Stimulated activated CD4-positive, alpha-beta T cell treated with anti-CD3 and anti-CD28 coated beads, Interleukin-15, amount 100 ng/mL, for 1 hour (primary cell): Measurements from ENCODE around the gene PIP4K2C.

Source experiments
- DNase-seq, 2 donors: peaks; one replicate each; pipeline ENCODE4 v3.0.0-alpha.2; 2020; ENCODE audit warnings: low read depth in 1 of 2, low spot score in 1 of 2

Gene PIP4K2C

DNA sequence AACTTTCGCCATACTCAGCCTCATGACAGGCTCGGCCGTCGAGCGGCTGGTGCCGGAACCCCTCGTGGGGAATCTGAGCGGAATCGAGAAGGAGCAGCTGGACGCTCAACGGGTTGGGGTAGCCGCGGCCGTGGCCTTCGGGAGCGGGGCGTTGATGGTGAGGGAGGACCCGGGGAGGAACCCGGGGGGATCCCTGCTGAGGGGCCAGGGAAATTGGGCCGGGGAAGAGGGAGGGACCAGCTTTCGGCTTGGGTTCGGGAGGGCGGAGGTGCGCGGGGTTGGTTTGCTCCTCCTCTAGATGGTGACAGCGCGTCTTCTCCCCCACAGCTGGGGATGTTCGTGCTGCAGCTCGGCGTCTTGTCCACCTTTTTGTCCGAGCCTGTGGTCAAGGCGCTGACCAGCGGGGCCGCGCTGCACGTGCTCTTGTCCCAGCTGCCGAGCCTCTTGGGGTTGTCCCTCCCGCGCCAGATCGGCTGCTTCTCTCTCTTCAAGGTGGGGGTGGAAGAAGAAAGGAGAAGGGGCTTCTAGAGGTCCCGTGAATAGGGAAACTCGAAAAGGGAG, 30.0 kb downstream of the PIP4K2C start:
- DNase-seq: no peak

DNA sequence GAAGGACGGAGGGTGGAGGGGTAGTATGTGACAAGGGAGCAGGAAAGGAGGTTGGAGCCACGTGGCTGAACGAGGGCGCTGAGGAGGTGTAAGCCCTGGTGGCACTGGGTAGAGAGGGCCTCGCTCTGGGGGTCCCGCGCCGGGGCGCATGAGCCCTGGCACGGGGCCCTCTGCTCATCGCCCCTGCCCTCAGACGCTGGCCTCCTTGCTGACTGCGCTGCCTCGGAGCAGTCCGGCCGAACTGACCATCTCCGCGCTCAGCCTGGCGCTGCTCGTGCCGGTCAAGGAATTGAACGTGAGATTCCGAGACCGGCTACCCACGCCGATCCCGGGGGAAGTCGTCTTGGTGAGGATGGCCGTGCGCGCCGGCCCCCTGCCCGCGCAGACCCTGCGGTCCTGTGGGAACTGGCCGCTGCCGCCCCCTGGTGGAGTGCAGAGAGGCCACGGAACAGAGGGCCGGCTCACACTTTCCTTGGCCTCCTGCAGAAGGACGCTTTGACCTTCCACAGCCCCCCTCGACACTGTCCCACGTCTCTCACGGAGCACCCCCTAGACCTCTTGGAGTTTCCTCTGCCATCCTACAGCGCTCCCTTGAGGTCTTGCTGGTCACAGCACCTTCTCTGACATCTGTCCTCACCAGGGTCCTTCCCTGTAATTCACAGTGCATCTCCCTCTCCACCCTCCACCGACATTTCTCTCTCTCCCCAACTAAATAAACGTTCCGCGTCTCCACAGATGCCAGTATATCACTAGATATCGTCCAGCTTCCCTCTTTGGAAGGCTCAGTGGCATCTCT, 30.7 kb downstream of the PIP4K2C start:
- DNase-seq: peak in 1 of 2 donors; percentile 54

DNA sequence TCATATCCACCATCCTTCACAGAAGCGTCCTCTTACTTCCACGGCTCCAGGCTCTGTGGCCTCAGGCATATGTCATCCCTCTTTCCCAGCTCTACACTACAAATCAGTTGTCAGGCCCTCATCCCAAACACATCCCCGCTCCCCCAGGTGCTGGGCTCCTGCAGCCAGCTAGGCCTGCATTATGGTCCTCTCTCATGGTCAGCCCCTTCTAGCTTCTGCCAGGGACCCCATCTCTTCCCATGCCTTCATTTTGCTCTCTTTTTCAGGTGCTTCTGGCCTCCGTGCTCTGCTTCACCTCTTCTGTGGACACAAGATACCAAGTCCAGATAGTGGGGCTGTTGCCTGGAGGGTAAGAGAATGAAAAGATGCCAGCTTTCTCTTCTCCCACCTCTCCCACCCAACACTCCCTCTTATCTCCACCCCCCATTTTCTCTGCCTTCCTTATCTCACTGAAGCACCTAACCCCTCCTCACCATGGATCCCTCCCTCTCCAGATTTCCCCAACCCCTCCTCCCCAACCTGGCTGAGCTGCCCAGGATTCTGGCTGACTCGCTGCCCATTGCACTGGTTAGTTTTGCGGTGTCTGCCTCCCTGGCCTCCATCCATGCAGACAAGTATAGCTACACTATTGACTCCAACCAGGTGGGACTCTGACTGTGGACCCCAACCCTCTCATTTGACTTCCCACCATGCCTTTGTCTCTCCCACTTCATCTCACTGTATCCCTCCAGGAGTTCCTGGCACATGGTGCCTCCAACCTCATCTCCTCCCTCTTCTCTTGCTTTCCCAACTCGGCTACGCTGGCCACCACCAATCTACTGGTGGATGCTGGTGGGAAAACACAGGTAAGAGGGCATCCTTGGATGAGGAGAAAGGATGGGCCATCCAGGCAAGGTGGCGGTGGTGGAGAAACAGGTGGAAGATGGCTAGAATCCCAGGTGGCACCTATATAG, 31.6 kb downstream of the PIP4K2C start:
- no peak for DNase-seq

DNA sequence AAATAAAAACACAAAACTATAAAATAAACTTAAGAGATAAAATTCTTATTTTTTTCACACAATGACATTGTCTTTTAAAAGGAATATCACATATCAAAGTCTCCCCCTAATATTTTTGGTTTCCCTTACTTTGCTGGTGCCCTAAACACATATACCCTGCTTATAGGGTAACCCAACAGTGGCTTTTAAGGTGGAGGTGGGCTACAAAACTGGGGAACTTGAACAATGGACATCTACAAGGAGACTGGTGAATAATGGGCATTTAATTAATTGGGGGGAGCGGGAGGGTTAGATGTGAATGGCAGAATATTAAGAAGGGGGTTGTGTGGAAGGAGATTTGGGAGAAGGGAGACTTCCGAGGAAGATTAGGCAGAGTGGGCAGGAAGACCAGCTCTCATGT, 32.4 kb downstream of the PIP4K2C start:
- DNase-seq: no peak

DNA sequence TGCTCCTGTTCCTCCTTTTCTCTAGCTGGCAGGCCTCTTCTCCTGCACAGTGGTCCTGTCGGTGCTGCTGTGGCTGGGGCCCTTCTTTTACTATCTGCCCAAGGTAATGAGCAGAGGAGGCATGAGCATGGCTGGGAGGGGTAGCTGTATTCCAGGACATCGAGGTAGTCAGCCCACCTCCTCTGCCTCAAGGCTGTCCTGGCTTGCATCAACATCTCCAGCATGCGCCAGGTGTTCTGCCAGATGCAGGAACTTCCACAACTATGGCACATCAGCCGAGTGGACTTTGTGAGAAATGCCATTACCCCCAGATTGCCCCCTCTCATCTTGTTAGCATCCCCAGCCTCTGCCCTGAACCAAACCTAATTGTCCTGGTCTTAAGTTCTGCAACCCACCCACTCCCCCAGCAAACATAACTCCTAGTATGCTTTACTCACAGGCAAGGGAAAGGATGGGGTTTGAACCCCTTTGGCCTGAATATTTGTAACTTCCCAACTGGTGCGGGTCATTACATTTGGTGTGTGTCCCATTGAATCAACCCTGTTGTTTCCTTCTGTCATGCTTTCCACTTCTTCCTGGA, 32.9 kb downstream of the PIP4K2C start:
- no peak for DNase-seq

DNA sequence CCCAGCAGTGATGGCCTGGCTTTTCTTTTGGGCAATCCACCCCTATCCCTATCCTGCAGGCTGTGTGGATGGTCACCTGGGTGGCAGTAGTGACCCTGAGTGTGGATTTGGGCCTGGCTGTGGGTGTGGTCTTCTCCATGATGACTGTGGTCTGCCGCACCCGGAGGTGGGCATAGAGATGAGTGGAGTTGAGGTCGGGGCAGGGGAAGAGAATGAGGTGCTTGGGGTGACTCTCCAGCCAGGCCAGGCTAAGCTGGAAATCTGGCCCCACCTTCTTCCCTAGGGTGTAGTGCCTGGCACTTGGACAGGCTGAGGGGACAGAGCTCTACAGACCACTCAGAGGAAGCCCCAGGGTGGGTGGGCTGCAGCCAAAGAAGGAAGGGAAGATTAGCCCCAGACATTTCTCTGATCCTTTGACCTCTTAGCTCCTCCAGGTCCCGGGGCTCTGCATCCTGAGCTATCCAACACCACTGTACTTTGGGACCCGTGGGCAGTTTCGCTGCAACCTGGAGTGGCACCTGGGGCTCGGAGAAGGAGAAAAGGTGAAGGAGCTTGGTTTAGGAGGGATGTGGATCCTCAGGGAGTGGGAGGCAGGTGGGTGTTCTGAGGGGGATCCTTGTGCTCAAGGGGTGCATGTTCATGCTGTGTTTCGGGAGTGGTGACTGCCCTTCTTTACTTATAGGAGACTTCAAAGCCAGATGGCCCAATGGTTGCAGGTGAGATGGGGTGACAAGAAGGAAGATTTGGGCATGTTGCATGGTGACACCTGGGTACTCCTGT, 33.6 kb downstream of the PIP4K2C start:
- no peak for DNase-seq

DNA sequence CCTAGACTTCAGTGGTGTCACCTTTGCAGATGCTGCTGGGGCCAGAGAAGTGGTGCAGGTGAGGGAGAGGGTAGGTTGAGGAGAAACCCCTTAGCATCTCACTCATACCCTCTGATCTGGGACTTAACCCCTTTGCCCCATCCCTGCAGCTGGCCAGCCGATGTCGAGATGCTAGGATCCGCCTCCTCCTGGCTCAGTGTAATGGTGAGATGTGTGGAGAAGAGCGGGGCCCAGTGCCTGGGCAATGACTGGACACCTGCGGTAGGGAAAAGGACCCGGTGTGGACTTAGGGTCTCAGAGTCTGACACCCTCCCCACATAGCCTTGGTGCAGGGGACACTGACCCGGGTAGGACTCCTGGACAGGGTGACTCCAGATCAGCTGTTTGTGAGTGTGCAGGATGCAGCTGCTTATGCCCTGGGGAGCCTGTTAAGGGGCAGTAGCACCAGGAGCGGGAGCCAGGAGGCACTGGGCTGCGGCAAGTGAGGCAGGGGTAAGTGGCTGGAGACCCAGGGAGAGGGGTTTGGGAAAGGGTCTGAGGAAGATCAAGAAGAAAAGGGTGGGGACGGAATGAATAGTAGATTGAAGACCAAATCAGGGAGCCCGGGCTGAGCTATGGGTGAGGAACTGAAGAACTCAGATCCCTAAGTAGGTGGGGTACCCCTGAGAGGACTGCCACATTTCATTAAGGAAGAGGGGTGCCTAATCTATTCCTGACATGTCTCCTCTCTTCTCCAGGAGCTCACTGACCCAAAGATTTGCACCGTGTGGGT, 34.5 kb downstream of the PIP4K2C start:
- DNase-seq: no peak

DNA sequence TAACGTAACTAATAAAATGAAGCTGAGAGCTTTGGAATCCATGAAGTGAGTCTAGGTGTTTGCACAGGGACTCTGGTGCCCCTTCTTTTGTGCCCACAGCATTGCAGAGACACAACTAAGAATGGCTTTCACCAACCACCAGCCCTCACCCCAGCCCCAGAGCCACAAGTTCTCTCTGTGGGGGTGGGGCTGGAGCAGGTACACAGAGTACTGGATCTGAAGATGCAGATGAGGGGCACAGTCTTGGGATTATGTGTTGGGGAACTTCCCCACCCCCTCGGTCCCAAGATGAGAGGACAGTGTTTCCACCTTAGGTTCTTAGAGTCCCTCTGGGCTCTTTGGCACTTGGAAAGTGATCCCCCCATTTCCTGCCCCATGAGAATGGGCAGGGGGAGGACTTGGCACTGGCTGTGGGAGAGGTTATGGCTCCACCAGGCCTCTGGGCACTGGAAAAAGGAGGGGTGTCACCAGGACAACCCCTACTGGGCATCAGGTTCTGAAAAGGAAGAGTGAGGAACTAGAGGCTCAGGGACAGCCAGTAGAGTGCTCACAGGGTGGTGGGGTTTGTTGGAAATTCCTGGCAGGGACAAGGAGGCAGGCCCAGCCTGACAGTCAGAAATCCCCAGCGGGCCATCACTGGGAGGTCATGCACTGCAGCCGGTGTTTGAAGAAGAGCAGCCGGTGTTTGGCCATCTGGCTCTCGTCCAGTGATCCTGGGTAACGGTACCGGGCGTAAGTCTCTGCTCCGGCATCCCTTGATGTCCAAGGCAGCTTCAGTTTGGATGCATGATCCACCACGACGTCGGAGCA, 35.3 kb downstream of the PIP4K2C start:
- no peak for DNase-seq

DNA sequence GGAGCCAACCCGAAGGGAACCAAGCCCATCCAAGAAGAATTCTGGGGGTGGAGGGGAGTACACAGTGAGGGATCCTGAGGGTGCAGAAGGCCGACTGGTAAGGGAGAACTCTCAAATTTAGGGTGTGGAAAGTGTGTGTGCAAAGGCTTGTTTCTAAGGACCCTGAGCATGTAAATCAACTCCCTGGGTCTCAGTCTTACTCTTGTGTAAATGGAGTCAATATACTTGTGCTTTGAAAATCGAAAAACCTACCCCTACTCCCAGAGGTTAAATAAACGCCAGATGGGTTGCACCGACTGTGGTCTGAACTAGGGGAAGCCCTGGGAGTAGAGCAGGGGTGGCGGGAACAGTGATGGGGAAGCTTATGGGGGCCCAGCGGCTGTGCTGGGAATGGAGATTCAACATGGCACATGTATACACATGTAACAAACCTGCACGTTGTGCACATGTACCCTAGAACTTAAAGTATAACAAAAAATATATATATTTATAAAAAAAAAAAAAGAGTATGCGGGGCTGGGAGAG, 36.0 kb downstream of the PIP4K2C start:
- no peak for DNase-seq

DNA sequence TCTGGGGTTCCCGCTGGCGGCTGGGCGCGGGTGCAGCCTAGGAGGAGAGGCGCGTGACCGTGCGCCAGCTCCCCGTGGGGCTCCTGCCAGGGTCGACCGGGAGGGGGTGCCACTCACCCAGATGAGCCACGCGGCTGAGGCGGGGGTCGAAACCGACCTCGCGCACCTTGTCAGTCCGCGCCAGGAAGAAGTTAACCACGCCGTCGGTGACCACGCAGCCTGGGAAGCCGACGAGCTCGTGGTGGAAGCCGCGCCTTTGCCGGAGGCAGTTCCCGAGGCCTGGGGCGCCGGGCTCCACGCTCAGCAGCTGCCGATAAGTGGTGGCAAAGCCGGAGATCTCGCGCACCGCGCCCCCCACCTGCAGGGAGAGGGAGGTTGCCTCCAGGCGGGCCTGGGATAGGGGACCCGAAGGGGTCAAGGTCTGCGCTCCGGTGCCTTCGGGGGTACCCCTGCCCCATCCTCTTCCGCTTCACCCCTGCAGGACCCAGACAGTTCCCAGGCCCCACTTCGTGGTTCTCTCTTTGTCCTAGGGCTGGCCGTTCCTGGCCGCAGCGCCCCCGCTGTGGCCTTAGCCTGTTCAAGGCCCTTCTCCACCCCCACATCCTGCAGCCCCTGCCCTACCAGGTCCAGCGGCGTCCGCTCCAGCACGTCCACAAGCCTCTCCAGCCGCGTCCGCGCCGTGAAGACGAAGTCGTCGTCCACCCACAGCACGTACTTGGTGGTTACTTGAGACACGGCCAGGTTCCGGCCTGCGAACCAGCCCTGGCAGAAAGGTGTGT, 36.7 kb downstream of the PIP4K2C start:
- no peak for DNase-seq

DNA sequence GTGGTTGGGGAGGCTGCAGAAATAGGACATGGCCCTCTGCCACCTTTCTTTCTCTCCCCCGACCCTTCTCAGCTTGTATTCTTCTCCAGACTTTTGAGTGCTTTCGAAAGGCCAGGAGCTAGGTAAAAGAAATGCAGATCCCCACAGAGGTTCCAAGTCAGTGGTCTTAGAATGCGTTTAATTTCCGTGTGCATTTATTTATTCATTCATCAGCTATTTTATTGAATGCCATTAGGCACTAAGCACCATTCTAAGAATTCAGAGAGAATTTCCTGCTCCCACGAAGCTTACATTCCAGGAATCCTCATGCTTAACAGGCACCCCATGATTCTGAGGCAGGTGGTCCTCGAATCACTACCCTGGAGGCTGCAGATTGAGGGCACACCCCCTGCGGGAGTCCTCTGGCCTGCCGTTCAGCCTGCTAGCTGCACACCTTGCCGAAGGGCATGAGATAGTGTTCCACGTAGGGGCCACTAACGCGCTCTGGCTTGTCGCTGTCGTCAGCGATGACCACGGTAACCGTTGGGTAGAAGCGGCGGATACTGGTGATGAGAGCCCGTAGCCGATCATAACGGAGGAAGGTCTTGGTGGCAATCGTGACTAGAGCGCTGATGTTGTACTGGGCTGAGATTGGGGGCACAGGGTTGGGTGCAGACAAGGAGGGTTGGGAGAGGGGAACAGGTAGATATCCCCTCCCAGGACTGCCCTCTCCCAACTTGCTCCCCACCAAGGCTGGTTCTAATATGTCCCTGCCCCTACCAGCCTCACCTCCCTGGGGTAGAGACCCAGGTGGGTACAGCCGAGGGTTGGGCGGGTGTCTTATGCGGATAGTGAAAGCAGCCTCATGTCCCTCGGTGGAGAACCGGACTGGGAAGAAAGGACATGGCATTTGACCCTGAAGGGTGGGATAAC, 37.5 kb downstream of the PIP4K2C start:
- DNase-seq: no peak

DNA sequence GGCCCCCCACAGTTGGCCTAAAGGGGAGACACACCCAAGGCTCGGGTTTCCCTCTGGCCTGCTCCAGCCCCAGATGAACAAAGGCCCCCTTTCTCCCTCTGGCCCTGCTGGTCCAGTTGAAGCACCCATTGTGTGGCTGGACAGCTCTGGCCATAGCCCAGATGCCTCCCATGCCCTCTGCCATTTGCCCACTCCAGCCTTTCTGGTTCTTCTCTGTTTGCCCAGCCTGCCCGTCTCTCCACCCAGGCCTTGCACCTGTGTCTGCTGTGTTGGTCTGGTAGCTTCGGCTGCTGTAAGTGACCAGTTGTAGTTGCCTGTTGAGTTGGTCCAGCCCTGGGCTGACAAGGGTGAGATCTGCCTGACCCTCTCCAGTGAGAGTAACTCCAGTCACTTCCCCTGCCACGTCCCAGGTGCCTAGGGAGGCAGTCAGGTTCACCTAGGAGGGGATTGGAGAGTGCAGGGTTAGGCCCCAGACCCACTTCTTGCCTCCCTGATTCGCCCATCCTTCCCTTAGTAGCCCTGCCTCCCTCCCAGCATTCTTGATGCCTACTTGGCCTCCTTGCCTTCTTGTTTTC, 39.0 kb downstream of the PIP4K2C start:
- no peak for DNase-seq

DNA sequence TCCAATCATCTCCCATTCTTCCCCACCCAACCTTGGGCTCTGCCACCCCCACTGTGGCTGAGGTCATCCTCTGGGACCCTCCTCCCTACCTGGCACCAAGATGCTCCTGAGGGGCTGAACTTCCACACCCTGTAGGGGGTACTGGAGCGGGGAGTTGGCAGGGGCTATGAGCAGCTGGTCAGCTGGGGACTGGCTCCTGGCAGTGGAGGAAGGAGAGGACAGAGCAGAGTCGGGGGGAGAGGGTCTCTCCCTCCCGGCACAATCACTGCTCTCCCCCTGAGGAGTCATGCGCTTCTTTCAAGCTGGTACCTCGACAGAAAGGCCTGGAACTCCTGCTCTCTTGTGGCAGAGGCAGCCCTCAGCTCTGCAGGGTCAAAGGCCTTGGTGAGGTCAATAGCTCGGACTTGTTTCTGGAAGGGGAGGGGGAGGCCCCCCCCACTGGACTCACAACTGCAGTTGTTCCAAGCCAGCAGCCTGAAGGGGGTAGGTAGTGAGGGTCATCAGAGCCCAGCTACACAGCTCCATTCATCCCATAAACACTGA, 40.0 kb downstream of the PIP4K2C start:
- no peak for DNase-seq

DNA sequence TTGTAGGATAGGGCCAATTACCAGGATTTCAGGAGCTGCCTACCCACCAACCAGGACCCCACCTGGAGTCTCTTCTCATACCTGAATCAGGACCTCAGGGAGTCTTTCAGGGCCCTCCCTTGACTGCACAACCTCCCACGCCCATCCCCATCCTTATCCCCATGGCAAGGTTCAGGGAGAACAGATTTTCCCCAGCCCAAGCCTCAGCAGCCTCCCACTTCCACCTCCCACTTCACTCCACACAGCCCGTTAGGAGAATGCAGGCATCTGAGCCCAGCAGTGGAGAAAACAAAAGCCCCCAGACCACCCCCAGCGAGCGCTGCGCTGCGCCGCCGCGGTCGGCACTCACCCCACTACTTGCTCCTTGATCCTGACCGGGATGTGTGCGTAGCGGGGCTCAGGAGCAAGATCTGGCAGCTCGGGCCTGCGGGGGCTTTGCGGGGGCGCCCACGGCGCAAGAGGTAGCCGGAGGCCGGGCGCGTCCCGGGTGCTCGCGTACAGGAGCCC, 40.6 kb downstream of the PIP4K2C start:
- no peak for DNase-seq

DNA sequence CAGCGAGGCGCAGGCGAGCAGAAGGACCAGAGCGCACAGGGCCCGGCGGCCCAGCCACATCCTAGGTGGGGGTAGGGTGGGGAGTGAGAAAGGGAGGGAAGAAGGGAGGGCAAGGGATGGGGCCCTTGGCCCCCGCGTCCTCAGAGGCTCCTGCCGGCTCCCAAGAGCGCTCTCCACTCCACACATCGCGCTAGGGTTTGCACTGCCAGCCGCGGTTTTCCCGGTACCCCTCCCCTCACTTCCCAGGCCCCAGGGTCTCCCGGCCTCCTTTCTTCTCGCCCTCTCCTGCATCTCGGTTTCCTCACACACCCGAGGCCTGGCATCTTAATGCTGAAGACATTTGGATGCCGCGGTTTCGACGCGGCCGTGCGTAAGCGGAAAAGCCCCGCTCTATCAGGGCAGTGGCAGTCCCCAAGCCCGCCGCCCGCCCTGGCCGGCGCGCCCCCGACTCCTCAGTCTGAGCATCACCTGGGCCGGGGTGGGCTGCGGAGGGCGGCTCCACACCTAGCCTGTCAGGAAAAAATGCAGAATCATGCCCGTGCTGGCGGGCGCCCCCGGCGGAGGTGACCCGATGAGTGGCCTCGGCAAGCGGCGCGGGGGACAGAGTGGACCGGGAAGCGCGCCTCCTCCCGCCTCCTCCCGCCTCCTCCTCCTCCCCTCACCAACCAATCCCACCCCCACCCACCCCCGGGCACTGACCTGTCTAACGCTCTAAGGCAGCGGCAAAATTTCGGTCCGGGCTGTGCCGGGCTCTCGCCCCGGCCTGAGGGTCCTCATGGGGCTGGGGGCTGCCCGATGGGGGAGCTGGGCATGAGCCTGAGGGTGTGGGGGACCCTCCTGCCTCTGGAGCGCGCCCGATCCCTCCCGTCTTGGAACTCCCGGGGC, 41.3 kb downstream of the PIP4K2C start:
- DNase-seq: no peak
